SK-N-SH (cell line): Measurements from ENCODE around the gene TMEM266. TPM values are rescaled to one million over a fixed set of nuclear protein-coding genes. Genes with fewer than 3 reads are reported as not detected.

Source experiments
- CTCF ChIA-PET: fragments of 300-600, 350-600 bp; formaldehyde crosslinking; extraction: SDS; loops from one replicate; lab custom pipeline; 2021; lab: Yijun Ruan, JAX
- POLR2A ChIA-PET: fragments of 350-600 bp; sonication (Branson Sonifier 250); formaldehyde crosslinking; extraction: SDS; loops from one replicate; lab custom pipeline; 2020; ENCODE audit warnings: antibody characterized with exemption, inconsistent platforms; lab: Yijun Ruan, JAX
- DNase-seq: peaks from one replicate; pipeline ENCODE4 v3.0.0; 2012
- H2AFZ ChIP-seq: fragments of 200-600 bp; sonication (generic); 2 replicates; pipeline ENCODE4 v1.8.1; 2016; ENCODE audit warnings: antibody characterized with exemption, mild to moderate bottlenecking, low read depth
- H3F3A ChIP-seq: fragments of 200-600 bp; sonication (generic); replicated peaks from 2 replicates; pipeline ENCODE3; 2016; ENCODE audit warnings: antibody characterized with exemption, mild to moderate bottlenecking; ENCODE audit not compliant: insufficient read depth
- H3K27ac ChIP-seq, 2 experiments: fragments of 200-500 bp in 1 of 2; fragments of 200-600 bp in 1 of 2; sonication (Bioruptor generic) in 1 of 2; sonication (generic), shearing (Covaris generic) in 1 of 2; 2 replicates each; pipeline versions ENCODE4 v1.5.1 to v1.6.1; 2014 to 2016; ENCODE audit warnings: low read depth in 2 of 2, inconsistent platforms in 1 of 2, low read length in 1 of 2, mild to moderate bottlenecking in 1 of 2, mixed read lengths in 1 of 2
- H3K27me3 ChIP-seq: fragments of 200-600 bp; sonication (generic), shearing (Covaris generic); 2 replicates; pipeline ENCODE4 v1.6.1; 2016; ENCODE audit warnings: mixed run types; ENCODE audit not compliant: insufficient read depth
- H3K36me3 ChIP-seq, 2 experiments: fragments of 200-500 bp in 1 of 2; fragments of 200-600 bp in 1 of 2; sonication (Bioruptor generic) in 1 of 2; sonication (generic) in 1 of 2; replicated peaks in 1 of 2; 2 replicates each; pipeline versions ENCODE3 to v1.5.1; 2014 to 2016; ENCODE audit warnings: low read length in 1 of 2, mild to moderate bottlenecking in 1 of 2; ENCODE audit not compliant: insufficient read depth in 2 of 2, control insufficient read depth in 1 of 2
- H3K4me1 ChIP-seq, 2 experiments: fragments of 200-500 bp in 1 of 2; fragments of 200-600 bp in 1 of 2; sonication (Bioruptor generic) in 1 of 2; sonication (generic), shearing (Covaris generic) in 1 of 2; 2 replicates each; pipeline versions ENCODE4 v1.5.1 to v1.6.1; 2014 to 2016; ENCODE audit warnings: low read depth in 1 of 2, low read length in 1 of 2, mixed run types in 1 of 2; ENCODE audit not compliant: insufficient read depth in 2 of 2, control insufficient read depth in 1 of 2
- H3K4me2 ChIP-seq: fragments of 200-600 bp; sonication (generic), shearing (Covaris generic); 2 replicates; pipeline ENCODE4 v1.6.1; 2017; ENCODE audit warnings: mixed run types
- H3K4me3 ChIP-seq, 2 experiments: fragments of 200-500 bp in 1 of 2; fragments of 200-600 bp in 1 of 2; sonication (Bioruptor generic) in 1 of 2; sonication (generic), shearing (Covaris generic) in 1 of 2; 2 replicates each; pipeline versions ENCODE4 v1.5.1 to v1.8.1; 2014 to 2016; ENCODE audit warnings: low read depth in 2 of 2, inconsistent platforms in 1 of 2, low read length in 1 of 2, mild to moderate bottlenecking in 1 of 2, mixed read lengths in 1 of 2, moderate library complexity in 1 of 2
- H3K79me2 ChIP-seq: fragments of 200-600 bp; sonication (generic); 2 replicates; pipeline ENCODE4 v1.8.1; 2017; ENCODE audit warnings: mild to moderate bottlenecking; ENCODE audit not compliant: insufficient read depth
- H3K9ac ChIP-seq: fragments of 200-600 bp; sonication (generic); 2 replicates; pipeline ENCODE4 v1.6.1; 2017; ENCODE audit warnings: mixed run types
- H3K9me2 ChIP-seq: fragments of 200-600 bp; sonication (generic); 2 replicates; pipeline ENCODE4 v1.6.1; 2017; ENCODE audit warnings: mixed run types
- H3K9me3 ChIP-seq: fragments of 200-600 bp; sonication (generic); 2 replicates; pipeline ENCODE4 v1.6.1; 2017; ENCODE audit warnings: mixed run types, mild to moderate bottlenecking, moderate library complexity
- H4K20me1 ChIP-seq: fragments of 200-600 bp; sonication (generic); 2 replicates; pipeline ENCODE4 v1.6.1; 2017; ENCODE audit warnings: mild to moderate bottlenecking, mixed run types; ENCODE audit not compliant: insufficient read depth
- CHD2 ChIP-seq: fragments of 150-350 bp; IDR thresholded peaks from 2 replicates; pipeline ENCODE4 v1.6.1; 2018; ENCODE audit warnings: low read length; ENCODE audit not compliant: partially characterized antibody
- FOXJ3 ChIP-seq: sonication (generic); formaldehyde crosslinking; IDR thresholded peaks from 2 replicates; pipeline ENCODE4 v1.5.1; 2020; ENCODE audit warnings: mild to moderate bottlenecking, missing genetic modification reagents
- FOXM1 ChIP-seq: IDR thresholded peaks from 2 replicates; pipeline ENCODE4 v1.4.0; 2012; ENCODE audit warnings: low read depth, mild to moderate bottlenecking
- GABPA ChIP-seq: IDR thresholded peaks from 2 replicates; pipeline ENCODE4 v1.4.0; 2012; ENCODE audit warnings: low read depth, mild to moderate bottlenecking
- JUND ChIP-seq: IDR thresholded peaks from 2 replicates; pipeline ENCODE4 v1.4.0; 2012
- MEF2A ChIP-seq: IDR thresholded peaks from 2 replicates; pipeline ENCODE4 v1.4.0; 2012; ENCODE audit warnings: low read depth, borderline replicate concordance
- NRF1 ChIP-seq: IDR thresholded peaks from 2 replicates; pipeline ENCODE4 v1.6.1; 2012; ENCODE audit warnings: low read depth, mild to moderate bottlenecking, low read length
- POLR2AphosphoS5 ChIP-seq: IDR thresholded peaks from 2 replicates; pipeline ENCODE4 v1.6.1; 2012; ENCODE audit warnings: low read depth, low read length
- RAD21 ChIP-seq: IDR thresholded peaks from 2 replicates; pipeline ENCODE4 v1.6.1; 2012; ENCODE audit warnings: mild to moderate bottlenecking, low read length
- RCOR1 ChIP-seq: fragments of 150-350 bp; IDR thresholded peaks from 2 replicates; pipeline ENCODE4 v1.6.1; 2017; ENCODE audit warnings: antibody characterized with exemption, low read length
- RFX5 ChIP-seq: IDR thresholded peaks from 2 replicates; pipeline ENCODE4 v1.6.1; 2012; ENCODE audit warnings: mild to moderate bottlenecking, improper control_type of control experiment, low read length
- RXRA ChIP-seq: IDR thresholded peaks from 2 replicates; pipeline ENCODE4 v1.4.0; 2012; ENCODE audit warnings: low read depth, mild to moderate bottlenecking, borderline replicate concordance
- SIN3A ChIP-seq: IDR thresholded peaks from 2 replicates; pipeline ENCODE4 v1.6.1; 2012; ENCODE audit warnings: low read depth, mild to moderate bottlenecking, low read length, moderate library complexity, borderline replicate concordance
- SMC3 ChIP-seq: IDR thresholded peaks from 2 replicates; pipeline ENCODE4 v1.6.1; 2012; ENCODE audit warnings: low read depth, low read length, improper control_type of control experiment
- TEAD4 ChIP-seq: IDR thresholded peaks from 2 replicates; pipeline ENCODE4 v1.4.0; 2012; ENCODE audit warnings: mild to moderate bottlenecking, borderline replicate concordance; ENCODE audit not compliant: insufficient read depth
- YY1 ChIP-seq: IDR thresholded peaks from 2 replicates; pipeline ENCODE4 v1.4.0; 2012; ENCODE audit warnings: low read depth, mild to moderate bottlenecking
- WGBS: methylation state at CpG from one replicate; pipeline ENCODE4 v1.1.6; 2017; ENCODE audit warnings: low lambda C conversion rate; 5-methylcytosine and 5-hydroxymethylcytosine counted together
- polyA plus RNA-seq, 3 experiments: library from polyadenylated mRNA; depleted of rRNA; stranded (reverse); fragments of >200 nt; gene quantifications; 2 replicates each; pipeline ENCODE4 v1.2.3, GENCODE V29; 2012
- TF ChIP-seq, protein P1 (sequence below): IDR thresholded peaks from 2 replicates; pipeline ENCODE4; 2012
- TF ChIP-seq, protein P2 (sequence below): fragments of 150-350 bp; IDR thresholded peaks from 2 replicates; pipeline ENCODE4 v1.6.1; 2016; ENCODE audit warnings: mild to moderate bottlenecking, low read depth, low read length
- TF ChIP-seq, protein P3 (sequence below): IDR thresholded peaks from 2 replicates; pipeline ENCODE4 v1.4.0; 2012; ENCODE audit warnings: low read depth

TMEM266 gene
- polyA plus RNA-seq, 1 of the 3 experiments (the other 2 are of a cell fraction): 0.07 TPM

DNA sequence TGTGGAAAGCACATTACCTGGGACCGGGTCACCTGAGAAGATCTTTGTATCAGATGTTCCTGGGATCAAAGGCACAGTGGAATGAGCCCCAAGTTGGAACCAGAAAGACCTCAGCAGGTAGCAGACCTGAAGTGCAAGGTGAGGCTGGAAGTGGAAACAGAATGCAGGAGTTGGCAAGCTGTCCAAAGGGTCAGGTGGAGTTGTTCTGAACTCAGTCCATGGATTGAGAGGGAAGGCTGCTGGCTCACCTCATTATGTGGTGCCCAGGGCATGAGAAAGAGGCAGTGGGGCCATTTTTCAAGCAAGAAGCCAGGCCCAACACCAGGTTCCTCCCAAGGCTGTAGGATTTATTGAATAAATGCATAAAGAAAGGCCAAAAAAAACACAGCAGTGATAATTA is 49.3 kb downstream of the TMEM266 start:
- H3K36me3 ChIP-seq: no peaks in the 10 kb centered on the region
- CTCF ChIA-PET: interaction anchor here (0.9 to 1.2 kb wide), 2 partner anchors 30 to 50 kb away, joined by 3 to 4 read pairs; no protein-coding TSS in a partner anchor

DNA sequence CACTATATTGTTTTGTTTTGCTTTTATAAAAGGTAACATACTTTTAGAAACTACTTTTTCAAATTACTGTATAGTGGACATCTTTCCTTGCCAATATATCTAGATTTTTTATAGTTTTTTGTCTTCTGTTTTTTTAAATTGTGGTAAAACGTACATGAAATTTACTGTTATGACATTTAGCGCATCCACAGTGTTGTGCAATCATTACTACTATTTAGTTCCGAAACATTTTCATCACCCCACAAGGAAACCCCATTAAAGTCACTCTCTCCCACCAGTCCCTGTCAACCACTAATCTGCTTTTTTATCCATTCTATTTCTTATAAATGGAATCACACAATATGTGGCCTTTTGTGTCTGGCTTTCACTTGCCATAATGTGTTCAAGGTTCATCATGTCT is 54.8 kb downstream of the TMEM266 start:
- Histone ChIP-seq H3K9me3 (no peaks in the 10 kb centered on the region), H4K20me1 (no peaks in the 10 kb centered on the region), H3K9me2 (no peaks in the 10 kb centered on the region), H3K4me3 (no peak overlapping the region), H3K9ac (no peak overlapping the region), H3K4me1 (no peaks in the 10 kb centered on the region), H2AFZ (no peak overlapping the region), H3F3A (no peaks in the 10 kb centered on the region), H3K4me2 (no peak overlapping the region), H3K27me3 (no peaks in the 10 kb centered on the region), H3K79me2 (no peaks in the 10 kb centered on the region), H3K27ac (no peak overlapping the region), H3K36me3 (no peaks in the 10 kb centered on the region)
- 72% methylated on average over 3 of the region's 3 CpGs for WGBS
- ChIA-PET CTCF (interaction anchor here (0.9 to 1.4 kb wide), 2 partner anchors 8 to 55 kb away, joined by 3 to 6 read pairs; partner anchors contain the start of gene TMEM266), POLR2A (no interaction called here)
- no peak for TF ChIP-seq FOXM1
- TF ChIP-seq CHD2: no peak
- no peak for TF ChIP-seq RAD21
- TF ChIP-seq YY1: no peak
- no peak for TF ChIP-seq RCOR1
- no peak for TF ChIP-seq SMC3
- TF ChIP-seq POLR2AphosphoS5: no peak
- TF ChIP-seq NRF1: no peak
- TF ChIP-seq, protein P1, sequence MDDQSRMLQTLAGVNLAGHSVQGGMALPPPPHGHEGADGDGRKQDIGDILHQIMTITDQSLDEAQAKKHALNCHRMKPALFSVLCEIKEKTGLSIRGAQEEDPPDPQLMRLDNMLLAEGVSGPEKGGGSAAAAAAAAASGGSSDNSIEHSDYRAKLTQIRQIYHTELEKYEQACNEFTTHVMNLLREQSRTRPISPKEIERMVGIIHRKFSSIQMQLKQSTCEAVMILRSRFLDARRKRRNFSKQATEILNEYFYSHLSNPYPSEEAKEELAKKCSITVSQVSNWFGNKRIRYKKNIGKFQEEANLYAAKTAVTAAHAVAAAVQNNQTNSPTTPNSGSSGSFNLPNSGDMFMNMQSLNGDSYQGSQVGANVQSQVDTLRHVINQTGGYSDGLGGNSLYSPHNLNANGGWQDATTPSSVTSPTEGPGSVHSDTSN: no peak
- TF ChIP-seq GABPA: no peak
- no peak for TF ChIP-seq JUND
- no peak for TF ChIP-seq TEAD4
- no peak for TF ChIP-seq RFX5
- TF ChIP-seq MEF2A: no peak
- TF ChIP-seq RXRA: no peak
- TF ChIP-seq, protein P2, sequence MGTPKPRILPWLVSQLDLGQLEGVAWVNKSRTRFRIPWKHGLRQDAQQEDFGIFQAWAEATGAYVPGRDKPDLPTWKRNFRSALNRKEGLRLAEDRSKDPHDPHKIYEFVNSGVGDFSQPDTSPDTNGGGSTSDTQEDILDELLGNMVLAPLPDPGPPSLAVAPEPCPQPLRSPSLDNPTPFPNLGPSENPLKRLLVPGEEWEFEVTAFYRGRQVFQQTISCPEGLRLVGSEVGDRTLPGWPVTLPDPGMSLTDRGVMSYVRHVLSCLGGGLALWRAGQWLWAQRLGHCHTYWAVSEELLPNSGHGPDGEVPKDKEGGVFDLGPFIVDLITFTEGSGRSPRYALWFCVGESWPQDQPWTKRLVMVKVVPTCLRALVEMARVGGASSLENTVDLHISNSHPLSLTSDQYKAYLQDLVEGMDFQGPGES: no peak
- TF ChIP-seq, protein P3, sequence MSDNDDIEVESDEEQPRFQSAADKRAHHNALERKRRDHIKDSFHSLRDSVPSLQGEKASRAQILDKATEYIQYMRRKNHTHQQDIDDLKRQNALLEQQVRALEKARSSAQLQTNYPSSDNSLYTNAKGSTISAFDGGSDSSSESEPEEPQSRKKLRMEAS: no peak
- TF ChIP-seq SIN3A: no peak
- TF ChIP-seq FOXJ3 (CRISPR knock-in tag): no peak
- no peak for DNase-seq

More for the DNA sequence above, 49.3 kb downstream of the TMEM266 start:
- Histone ChIP-seq H3K4me2 (no peak overlapping the region), H3K27ac (no peak overlapping the region), H3K4me3 (no peak overlapping the region), H3K79me2 (no peaks in the 10 kb centered on the region), H3F3A (no peaks in the 10 kb centered on the region), H3K9me3 (no peaks in the 10 kb centered on the region), H3K9me2 (no peaks in the 10 kb centered on the region), H3K4me1 (no peaks in the 10 kb centered on the region), H2AFZ (no peak overlapping the region), H3K9ac (no peak overlapping the region), H4K20me1 (no peaks in the 10 kb centered on the region), H3K27me3 (no peaks in the 10 kb centered on the region)
- 13% methylated on average over 1 of the region's 1 CpG for WGBS
- no peak for DNase-seq
- POLR2A ChIA-PET: no interaction called here
- no peak for TF ChIP-seq NRF1
- TF ChIP-seq JUND: no peak
- TF ChIP-seq, all 33 proteins: peak for 0
